Small intestine (tissue), 7 donors: ENCODE measurements around the gene PIGS. TPM values are rescaled to one million over a fixed set of nuclear protein-coding genes. Genes with fewer than 3 reads are reported as not detected.

Experiments
- DNase-seq, 2 donors: peaks; one replicate each; pipeline versions ENCODE4 v3.0.0 to v3.0.0-alpha.2; 2013
- FAIRE-seq: peaks from 2 replicates; lab custom pipeline; 2012; peaks lifted over from hg19 to GRCh38; lab: Jason Lieb, UNC
- H3K27ac ChIP-seq, 3 donors: one replicate each; pipeline ENCODE4 v1.5.1; 2013; ENCODE audit warnings: low read length in 2 of 3, mild to moderate bottlenecking in 2 of 3, control low read depth in 1 of 3, inconsistent platforms in 1 of 3, low read depth in 1 of 3, moderate library complexity in 1 of 3
- H3K27me3 ChIP-seq, 3 donors: one replicate each; pipeline ENCODE4 v1.6.1; 2013; ENCODE audit warnings: low read length in 3 of 3, inconsistent platforms in 1 of 3; ENCODE audit not compliant: control insufficient read depth in 3 of 3, insufficient read depth in 3 of 3
- H3K36me3 ChIP-seq, 3 donors: one replicate each; pipeline ENCODE4 v1.6.1; 2013; ENCODE audit warnings: low read length in 3 of 3, inconsistent platforms in 1 of 3, low read depth in 1 of 3, mild to moderate bottlenecking in 1 of 3, moderate library complexity in 1 of 3; ENCODE audit not compliant: control insufficient read depth in 3 of 3, insufficient read depth in 2 of 3
- H3K4me1 ChIP-seq, 3 donors: one replicate each; pipeline ENCODE4 v1.6.1; 2013; ENCODE audit warnings: low read length in 2 of 3, inconsistent platforms in 1 of 3, low read depth in 1 of 3, mild to moderate bottlenecking in 1 of 3, moderate library complexity in 1 of 3; ENCODE audit not compliant: control insufficient read depth in 3 of 3, insufficient read depth in 2 of 3
- H3K4me3 ChIP-seq, 3 donors: one replicate each; pipeline ENCODE4 v1.5.1; 2013; ENCODE audit warnings: low read length in 3 of 3, control low read depth in 1 of 3, inconsistent platforms in 1 of 3, low read depth in 1 of 3, mild to moderate bottlenecking in 1 of 3, moderate library complexity in 1 of 3
- H3K9me3 ChIP-seq, 2 donors: one replicate each; pipeline ENCODE4 v1.6.1; 2013; ENCODE audit warnings: low read depth in 1 of 2, low read length in 1 of 2; ENCODE audit not compliant: control insufficient read depth in 2 of 2, insufficient read depth in 1 of 2
- WGBS, 3 donors: extraction: QIAGEN DNeasy Blood & Tissue Kit; methylation state at CpG; one replicate each; pipeline ENCODE4 v1.1.7; 2013; 5-methylcytosine and 5-hydroxymethylcytosine counted together
- polyA plus RNA-seq, 4 donors: library from polyadenylated mRNA; stranded (reverse) in 3 of 4; unstranded in 1 of 4; fragments of 200-250 nt in 3 of 4; fragments of 120-200 nt in 1 of 4; gene quantifications; one replicate each; pipeline versions ENCODE4 v1.2.1 to v1.2.3, GENCODE V29; 2013
- donor health status: healthy with polysubstance abuse.
- donor health status: control.
- donor health status: control.
- donor health status: Bipolar disorder and iron deficiency.
- donor health status: healthy.

The PIGS gene
- polyA plus RNA-seq, 4 donors = 24.8 to 131 (median 39.8) TPM

DNA sequence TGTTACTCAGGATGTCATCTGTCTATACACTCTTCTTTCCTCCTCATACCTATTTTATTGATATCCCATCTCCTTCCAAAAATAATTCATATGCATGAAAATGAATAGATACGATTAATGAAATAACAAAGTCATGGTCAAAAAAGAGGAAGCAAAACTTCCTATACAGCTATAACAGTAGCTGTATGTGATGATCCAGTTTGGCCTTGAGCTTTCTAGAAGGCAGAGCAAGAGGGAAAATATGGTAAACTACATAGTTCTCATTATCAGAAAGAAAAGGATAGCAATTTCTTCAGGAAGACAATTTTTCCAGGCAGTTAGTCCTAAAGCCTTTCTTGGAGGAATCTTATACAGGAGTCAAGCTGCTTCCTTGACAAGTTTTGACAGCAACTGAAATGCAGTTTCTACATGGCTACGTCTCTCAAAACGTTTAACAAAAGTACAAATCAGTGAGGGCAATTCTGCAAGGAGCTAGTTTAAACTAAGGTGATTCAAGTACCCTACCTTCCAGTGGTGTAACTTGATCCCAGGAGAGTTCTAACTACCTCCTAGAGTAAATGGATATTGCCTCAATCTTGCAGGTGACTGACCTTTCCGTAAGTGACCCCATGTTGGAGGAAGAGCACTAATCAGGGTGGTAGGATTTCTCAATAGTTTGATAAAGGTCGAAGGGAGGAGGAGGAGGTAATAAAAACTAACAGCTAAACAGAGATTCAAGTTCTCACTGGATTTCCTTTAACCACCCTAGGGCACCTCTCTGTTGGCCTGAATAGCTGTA, 26.5 kb upstream of the PIGS start:
- WGBS, 3 donors = 28 to 33% (median 33%) methylated on average over 5 of the region's 5 CpGs
- Histone ChIP-seq H3K4me1 (peaks cover 0 to 19% (median 5%) of the 10 kb centered on the region in 3 donors), H3K9me3 (no peaks in the 10 kb centered on the region), H3K36me3 (peaks cover 0 to 8% (median 0%) of the 10 kb centered on the region in 3 donors), H3K27me3 (no peaks in the 10 kb centered on the region), H3K4me3 (peak overlapping the region in 2 of 3 donors; percentile 68 to 78), H3K27ac (peak overlapping the region in 2 of 3 donors; percentile 37 to 97)
- peak; percentile 78 to 79 for DNase-seq
- no peak for FAIRE-seq

DNA sequence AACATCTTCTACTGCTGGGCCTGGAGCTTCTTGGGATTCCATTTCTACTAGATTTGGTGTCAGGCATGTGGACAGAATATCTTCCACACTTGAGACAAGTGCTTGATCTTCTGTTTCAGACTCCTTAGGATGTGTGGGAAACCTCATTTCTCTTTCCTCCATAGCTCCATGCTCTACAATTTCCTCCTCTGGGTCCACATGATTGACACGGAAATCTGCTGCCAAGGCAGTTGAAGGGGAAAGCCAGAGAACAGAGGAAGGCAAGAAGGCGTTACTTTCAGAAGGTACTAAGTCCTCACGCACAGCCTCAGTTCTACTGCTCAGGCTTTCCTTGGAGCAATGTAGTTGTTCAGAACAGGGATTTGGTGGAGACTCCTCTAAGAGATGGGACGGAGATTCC, 20.9 kb upstream of the PIGS start:
- peaks cover 0 to 38% (median 5%) of the 10 kb centered on the region in 3 donors for H3K36me3 ChIP-seq
- peaks cover 0 to under 1% (median 0%) of the 10 kb centered on the region in 3 donors for H3K4me1 ChIP-seq
- H3K27ac ChIP-seq = no peak overlapping the region
- no peaks in the 10 kb centered on the region for H3K27me3 ChIP-seq
- no peak for FAIRE-seq
- WGBS, 3 donors = 87 to 93% (median 91%) methylated on average over 4 of the region's 4 CpGs
- no peaks in the 10 kb centered on the region for H3K9me3 ChIP-seq
- DNase-seq = no peak
- no peak overlapping the region for H3K4me3 ChIP-seq

DNA sequence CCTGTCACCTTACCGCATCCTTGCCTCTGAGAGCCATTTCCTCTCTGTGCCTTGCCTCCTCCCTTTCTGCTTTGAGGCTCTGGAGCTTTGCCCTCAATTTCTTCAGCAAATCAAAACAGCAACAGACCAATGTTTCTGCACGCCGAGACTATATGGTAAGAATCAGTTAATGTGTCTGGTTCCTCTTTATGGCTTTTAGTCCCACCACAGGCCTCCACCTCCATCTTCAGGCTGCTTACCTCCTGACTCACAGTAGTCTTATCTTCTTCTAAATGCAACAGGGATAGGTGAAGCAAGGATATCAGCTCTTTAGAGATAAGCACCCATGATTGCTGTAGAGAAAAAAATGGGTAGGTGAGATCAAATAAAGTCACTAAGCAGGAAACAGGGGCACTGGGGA, 14.5 kb upstream of the PIGS start:
- peaks cover 8 to 58% (median 9%) of the 10 kb centered on the region in 3 donors for H3K36me3 ChIP-seq

DNA sequence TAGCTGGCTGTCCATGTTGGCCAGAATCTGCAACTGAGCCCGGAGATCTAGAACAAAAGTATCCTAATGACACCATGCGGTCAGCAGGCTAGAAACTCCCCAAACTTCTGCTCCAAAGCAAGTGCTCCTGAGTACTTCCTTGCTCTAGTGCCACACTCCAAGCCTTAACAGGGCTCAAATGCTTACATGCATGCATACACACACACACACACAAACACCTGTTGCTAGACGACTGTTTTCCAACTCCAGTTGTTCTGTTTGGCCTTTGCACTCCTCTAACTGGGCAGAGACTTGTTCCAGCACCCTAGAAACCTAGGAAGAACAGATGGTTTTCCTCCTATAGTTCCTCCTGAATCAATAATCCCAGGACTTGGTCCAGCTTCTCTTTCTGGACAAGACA, 13.1 kb upstream of the PIGS start:
- WGBS, 3 donors = 68 to 86% (median 71%) methylated on average over 3 of the region's 3 CpGs
- Histone ChIP-seq H3K36me3 (peaks cover 8 to 55% (median 9%) of the 10 kb centered on the region in 3 donors), H3K27ac (no peak overlapping the region), H3K27me3 (no peaks in the 10 kb centered on the region), H3K9me3 (no peaks in the 10 kb centered on the region), H3K4me3 (no peak overlapping the region), H3K4me1 (peaks cover 0 to 8% (median 0%) of the 10 kb centered on the region in 3 donors)
- no peak for DNase-seq
- FAIRE-seq = no peak

More for the DNA sequence above, 14.5 kb upstream of the PIGS start:
- Histone ChIP-seq H3K4me1 (peaks cover 0 to 8% (median 0%) of the 10 kb centered on the region in 3 donors), H3K27me3 (no peaks in the 10 kb centered on the region), H3K4me3 (no peak overlapping the region), H3K9me3 (no peaks in the 10 kb centered on the region), H3K27ac (no peak overlapping the region)
- FAIRE-seq (no peak), DNase-seq (peak in 1 of 2 donors; percentile 34)
- 92 to 97% (median 93%) methylated on average over 3 of the region's 3 CpGs for WGBS, 3 donors

DNA sequence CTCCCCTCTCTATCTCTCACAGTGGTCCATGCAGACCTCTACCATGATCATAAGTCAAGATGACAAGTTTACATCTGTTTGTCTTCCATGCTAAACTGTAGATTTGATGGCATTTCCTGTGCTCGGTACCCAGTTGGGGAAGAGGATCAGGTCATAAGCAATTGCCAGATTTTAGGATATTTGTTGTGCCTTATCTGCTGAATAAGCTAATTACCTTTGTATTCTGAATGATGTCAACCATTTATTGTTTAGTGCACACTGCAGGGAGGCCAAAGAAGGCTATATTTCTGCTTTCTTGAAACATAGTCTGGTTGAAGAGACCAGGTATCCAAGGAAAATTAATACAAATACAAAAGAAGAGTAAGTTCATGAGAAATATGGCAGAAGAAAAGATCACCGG, 11.2 kb upstream of the PIGS start:
- Histone ChIP-seq H3K4me3 (no peak overlapping the region), H3K4me1 (peaks cover 0 to 8% (median 0%) of the 10 kb centered on the region in 3 donors), H3K9me3 (no peaks in the 10 kb centered on the region), H3K27me3 (no peaks in the 10 kb centered on the region), H3K27ac (no peak overlapping the region), H3K36me3 (peaks cover 8 to 66% (median 9%) of the 10 kb centered on the region in 3 donors)
- 95 to 100% (median 99%) methylated on average over 2 of the region's 2 CpGs for whole genome bisulfite sequencing, 3 donors
- no peak for DNase-seq
- FAIRE-seq = no peak

DNA sequence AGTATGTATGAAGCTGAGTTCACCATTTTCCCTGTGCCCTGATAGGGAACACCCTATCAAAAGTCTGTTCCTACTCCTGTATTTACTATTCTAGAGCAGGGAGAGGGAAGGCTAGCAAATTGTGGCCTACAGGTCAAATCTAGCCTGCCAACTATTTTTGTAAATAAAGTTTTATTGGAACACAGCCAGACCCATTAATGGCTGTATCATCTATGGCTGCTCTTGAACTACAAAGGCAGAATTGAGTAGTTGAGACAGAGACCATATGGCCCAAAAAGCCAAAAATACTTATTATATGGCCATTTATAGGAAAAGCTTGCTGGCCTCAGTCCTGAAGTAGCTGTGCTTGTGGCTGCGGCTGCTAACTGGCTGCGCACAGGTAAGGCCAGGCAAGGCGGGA, 9.6 kb upstream of the PIGS start:
- Histone ChIP-seq H3K27ac (no peak overlapping the region), H3K4me3 (no peak overlapping the region), H3K36me3 (peaks cover 8 to 54% (median 8%) of the 10 kb centered on the region in 3 donors), H3K9me3 (no peaks in the 10 kb centered on the region), H3K4me1 (peaks cover 0 to 12% (median 0%) of the 10 kb centered on the region in 3 donors), H3K27me3 (no peaks in the 10 kb centered on the region)
- WGBS, 3 donors = 97 to 100% (median 98%) methylated on average over 3 of the region's 3 CpGs
- no peak for FAIRE-seq
- DNase-seq = no peak

DNA sequence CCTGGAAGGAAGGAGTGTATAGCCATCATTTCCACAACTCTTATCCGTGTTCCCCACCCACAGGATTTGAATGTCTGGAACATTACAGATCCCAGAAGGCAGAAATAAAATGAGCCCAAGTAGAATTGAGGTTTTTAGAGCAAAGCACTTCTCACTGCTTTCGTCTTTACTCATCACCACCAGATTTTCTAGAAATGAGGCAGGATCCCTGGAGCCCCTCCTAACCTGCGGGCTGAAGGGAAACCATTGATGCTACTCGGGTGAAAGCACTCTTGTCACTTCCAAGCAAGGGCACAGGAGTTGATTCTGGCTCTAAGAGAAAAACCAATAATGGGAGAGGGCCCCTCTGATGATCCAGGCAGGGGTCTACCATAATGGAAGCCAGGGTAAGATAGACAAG, 8.2 kb upstream of the PIGS start:
- Histone ChIP-seq H3K4me3 (no peak overlapping the region), H3K9me3 (no peaks in the 10 kb centered on the region), H3K36me3 (peaks cover 3 to 41% (median 5%) of the 10 kb centered on the region in 3 donors), H3K4me1 (peaks cover 0 to 4% (median 0%) of the 10 kb centered on the region in 3 donors), H3K27me3 (no peaks in the 10 kb centered on the region), H3K27ac (no peak overlapping the region)
- WGBS, 3 donors = 76 to 89% (median 77%) methylated on average over 4 of the region's 4 CpGs
- DNase-seq (no peak), FAIRE-seq (no peak)

DNA sequence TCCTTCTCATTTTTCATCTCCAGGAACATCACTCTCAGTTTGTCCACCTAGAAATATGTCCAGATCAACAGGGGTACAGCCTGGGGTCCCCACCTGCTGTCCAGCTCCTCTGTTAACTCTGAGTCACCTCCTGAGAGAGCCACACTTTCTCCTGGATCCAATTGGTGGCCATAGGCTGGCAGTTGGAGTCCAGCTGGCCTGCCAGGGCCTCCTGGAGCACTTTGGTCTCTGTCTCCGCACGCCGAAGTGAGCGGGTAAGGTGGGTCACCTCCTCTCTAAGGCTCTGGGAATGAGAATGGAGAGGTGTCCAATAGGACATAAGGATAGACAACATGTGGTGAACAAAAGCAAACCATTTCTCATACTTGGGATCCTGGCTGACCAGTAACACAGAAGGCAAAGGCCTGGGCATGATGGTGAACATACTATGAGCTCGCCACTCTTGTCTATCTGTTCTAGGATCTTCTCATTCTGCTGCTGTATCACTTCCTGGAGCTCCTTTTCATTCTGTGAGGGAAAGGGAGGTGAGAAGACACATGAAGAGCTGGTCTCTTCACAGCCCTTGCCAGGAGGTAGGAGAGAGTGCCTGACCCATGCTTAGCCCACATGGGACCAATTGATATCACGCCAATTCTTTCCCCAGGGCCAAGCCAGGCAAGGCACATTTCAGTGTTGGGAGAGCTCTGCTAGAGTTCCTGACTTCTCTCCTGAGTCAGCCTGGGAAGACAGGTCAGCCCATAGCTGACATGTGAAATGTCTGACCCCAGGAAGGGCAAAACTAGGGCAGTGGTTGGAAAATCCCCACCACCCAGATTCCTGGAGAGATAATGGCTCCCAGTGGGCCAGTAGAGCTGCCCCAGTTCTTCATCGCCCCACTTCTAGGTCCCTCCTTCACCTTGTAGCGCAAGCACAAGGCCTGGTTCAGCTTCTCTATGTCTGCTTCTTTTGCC, 7.2 kb upstream of the PIGS start:
- Histone ChIP-seq H3K36me3 (peaks cover 0 to 34% (median 3%) of the 10 kb centered on the region in 3 donors), H3K9me3 (no peaks in the 10 kb centered on the region), H3K27me3 (no peaks in the 10 kb centered on the region), H3K27ac (no peak overlapping the region), H3K4me3 (no peak overlapping the region), H3K4me1 (peaks cover 0 to 4% (median 0%) of the 10 kb centered on the region in 3 donors)
- DNase-seq (no peak), FAIRE-seq (no peak)
- WGBS, 3 donors = 94 to 97% (median 96%) methylated on average over 8 of the region's 8 CpGs
